Left colon (tissue), 2 donors: ENCODE measurements around the gene ALDH1A1. TPM values are rescaled to one million over a fixed set of nuclear protein-coding genes. Genes with fewer than 3 reads are reported as not detected.

Experiments used
- ATAC-seq: fragments of 200-7000 bp; cut with Tn5 transposase; one replicate; pipeline ENCODE4 v1.9.1; 2020; ENCODE audit warnings: mild to moderate bottlenecking, moderate library complexity
- DNase-seq, 2 donors: peaks; one replicate each; pipeline ENCODE4 v3.0.0-alpha.2; 2020
- intact Hi-C, 2 donors: fragments of 100-400 bp; cut with DNase I in 1 of 2; cut with micrococcal nuclease in 1 of 2; formaldehyde crosslinking; loops; one replicate each; pipeline versions ENCODE4 v1.11.2 to v1.14.0; 2022; cut with DNase I, micrococcal nuclease
- total RNA-seq, 2 donors: library from RNA; stranded (reverse); fragmentation: NEBNext Ultra II Directional; extraction: Animal tissue kit (Norgen Biotek cat#: 25700); gene quantifications; one replicate each; pipeline ENCODE4 v1.2.1, GENCODE V29; 2021
- donor health status: DM: no; HTN: no; CAD: no.
- donor health status: DM: yes; HTN: yes; CAD: no.

The ALDH1A1 gene
- total RNA-seq, 2 donors from 2014 or later = 91.0 to 105 TPM

GRCh38 chr9:72925891-72926290 lies 27.0 kb downstream of the ALDH1A1 start:
- intact Hi-C loops = no loop called here
- no peak for DNase-seq
- no peak for ATAC-seq

DNA sequence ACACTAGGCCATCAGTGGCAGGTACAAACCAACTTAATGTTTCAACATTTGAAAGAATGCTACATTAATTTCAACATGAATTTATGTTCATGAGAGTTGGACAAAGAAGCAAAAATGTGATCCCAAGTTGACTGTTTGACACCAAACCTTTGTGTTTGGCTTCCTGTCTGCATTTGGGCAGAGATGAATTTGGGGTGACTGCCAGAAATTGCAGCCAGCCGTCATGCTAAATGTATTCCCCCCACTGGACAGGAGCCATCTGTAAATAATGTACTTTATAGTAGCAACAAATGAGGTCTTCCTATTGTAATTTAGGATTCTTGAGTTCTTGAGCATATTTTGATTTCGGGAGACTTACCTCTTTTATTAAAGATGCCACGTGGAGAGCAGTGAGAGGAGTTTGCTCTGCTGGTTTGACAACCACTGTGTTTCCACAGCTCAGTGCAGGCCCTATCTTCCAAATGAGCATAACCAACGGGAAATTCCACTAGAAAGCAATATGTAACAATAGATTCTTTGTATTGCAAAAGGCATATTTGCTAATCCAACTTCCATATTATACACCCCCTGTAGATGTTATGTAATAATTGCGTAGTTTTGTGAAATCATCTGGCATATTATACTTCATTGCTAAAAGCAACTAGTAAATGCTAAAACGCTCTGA lies 27.6 kb downstream of the ALDH1A1 start:
- intact Hi-C loops = no loop called here
- ATAC-seq = peak; percentile 36

DNA sequence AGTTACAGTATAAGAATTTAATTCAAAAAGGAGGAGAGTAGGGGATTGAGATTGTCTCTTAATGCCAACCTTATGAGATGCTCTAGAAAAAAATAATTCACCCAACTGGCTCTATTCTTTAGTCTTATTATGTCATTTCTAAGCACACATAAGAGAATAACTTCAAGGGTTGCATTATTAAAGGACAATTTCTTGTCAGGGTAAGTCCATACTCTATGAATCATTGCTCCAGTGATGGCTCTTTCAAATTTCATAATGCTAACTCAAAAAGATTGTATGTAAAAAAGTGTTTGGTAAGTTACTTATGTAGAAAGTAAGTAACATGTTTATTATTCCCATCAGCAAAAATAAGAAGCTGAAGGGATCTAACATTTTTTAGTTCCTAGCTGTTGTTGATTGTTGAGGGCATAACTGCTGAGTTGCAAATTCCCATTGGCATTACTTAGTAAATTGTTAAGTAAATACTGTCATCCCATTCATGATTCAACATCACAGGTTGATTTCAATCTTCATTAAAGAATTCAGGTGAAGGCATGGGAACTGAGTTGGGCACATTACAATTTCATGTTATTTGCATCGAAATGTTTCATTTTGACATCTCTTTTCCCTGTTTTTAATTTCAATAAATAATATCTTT lies 28.6 kb downstream of the ALDH1A1 start:
- DNase-seq (no peak), ATAC-seq (no peak)
- intact Hi-C loops = no loop called here

More for the DNA sequence above, 27.6 kb downstream of the ALDH1A1 start:
- no peak for DNase-seq

GRCh38 chr9:72923077-72923476 lies 29.8 kb downstream of the ALDH1A1 start:
- intact Hi-C loops = no loop called here
- DNase-seq (no peak), ATAC-seq (no peak)

DNA sequence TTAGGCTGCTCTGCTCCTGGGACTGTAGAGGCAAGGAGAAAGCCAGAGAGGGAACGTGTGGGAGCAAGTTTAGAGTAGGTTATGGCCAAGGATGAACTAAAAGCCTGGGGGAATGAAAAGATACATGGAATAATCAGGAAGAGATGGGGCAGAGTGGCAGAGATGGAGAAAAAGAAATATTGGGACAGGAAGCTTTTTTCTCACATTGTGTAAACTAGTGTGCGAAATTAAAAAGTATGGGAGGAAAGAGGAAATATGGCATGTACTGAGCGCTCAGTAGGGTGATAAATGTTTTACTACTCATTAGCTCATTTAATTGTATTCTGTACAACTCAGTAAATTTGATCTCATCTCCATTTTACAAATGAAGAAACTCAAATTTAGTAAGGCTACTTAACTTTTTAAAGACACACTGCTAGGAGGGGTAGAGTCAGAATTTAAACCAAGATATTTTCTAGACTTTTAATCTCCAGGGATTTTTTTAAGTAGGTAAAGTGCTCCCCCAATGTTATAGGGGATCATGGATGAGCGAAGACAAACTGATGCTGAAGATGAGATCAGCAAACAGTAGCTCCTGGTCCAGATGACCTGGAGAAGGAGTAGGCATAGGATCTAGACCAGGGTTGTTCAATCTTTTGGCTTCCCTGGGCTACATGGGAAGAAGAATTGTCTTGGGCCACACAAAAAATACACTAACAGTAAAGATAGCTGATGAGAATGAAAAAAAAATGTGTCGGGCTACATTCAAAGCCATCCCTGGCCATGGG lies 30.8 kb downstream of the ALDH1A1 start:
- no peak for DNase-seq
- intact Hi-C loops = no loop called here

DNA sequence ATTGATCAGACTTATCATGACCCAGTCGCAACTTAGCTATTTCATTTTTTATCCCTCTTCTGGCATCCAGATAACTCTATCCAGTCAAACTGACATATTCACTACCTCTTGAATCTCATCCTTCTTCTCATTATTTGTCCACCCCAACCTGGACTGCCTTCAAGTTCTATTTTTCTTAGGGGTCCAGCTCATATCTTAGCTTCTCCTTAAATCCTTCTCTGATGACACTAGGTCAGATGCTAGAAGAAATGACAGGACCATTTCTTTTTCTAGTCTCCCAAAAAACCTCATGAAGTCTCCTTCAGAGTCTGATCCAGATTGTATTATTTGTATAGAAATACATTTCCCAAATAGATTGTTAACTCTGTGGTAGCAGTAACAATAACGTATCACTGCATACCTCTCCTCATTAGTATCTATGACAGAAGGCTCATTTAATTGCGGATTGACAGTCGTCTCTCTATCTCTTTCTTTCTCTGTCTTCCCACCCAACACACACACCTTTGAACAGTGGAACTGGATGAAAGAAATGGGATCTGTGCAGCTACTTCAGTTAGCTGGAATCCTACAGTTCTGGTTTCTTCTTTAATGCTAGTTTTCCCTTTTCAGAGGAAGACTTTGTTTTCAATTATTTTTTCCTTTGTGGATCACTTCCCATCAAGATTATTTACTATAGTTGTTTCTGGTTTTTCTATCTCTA lies 33.5 kb downstream of the ALDH1A1 start:
- ATAC-seq = no peak
- DNase-seq = no peak

More for the DNA sequence above, 30.8 kb downstream of the ALDH1A1 start:
- no peak for ATAC-seq

DNA sequence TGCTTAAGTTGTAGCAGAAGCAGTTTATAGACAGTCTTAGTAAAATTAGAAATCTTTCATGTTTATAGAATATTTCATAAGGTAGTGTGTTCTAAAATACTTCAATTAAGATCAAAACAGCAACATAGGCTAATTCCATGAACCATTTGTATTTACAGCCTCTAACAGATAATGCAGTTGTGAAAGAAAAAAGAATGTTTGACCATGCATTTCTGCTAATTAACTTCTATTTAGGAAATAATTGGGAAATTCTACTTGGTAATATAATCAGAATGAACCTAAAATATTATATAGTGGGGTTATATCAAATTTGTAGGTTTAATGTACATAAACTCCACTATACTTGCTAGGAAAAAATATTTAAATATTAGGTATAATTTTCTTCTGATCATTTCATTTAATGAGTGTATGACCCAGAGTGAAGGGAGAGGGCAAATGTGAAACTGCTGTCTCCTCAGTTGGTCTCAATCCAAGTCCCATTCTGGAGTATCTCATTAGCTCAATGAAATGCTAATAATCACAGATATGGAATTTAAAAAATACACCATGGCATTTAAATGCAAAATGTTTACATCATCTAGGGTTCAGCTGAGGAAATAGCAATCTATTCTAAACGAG lies 34.9 kb downstream of the ALDH1A1 start:
- intact Hi-C loops = no loop called here
- DNase-seq (no peak), ATAC-seq (no peak)

More for the DNA sequence above, 33.5 kb downstream of the ALDH1A1 start:
- intact Hi-C loops = no loop called here

GRCh38 chr9:72915659-72916058 lies 37.2 kb downstream of the ALDH1A1 start:
- intact Hi-C loops = no loop called here
- no peak for ATAC-seq
- DNase-seq = no peak

DNA sequence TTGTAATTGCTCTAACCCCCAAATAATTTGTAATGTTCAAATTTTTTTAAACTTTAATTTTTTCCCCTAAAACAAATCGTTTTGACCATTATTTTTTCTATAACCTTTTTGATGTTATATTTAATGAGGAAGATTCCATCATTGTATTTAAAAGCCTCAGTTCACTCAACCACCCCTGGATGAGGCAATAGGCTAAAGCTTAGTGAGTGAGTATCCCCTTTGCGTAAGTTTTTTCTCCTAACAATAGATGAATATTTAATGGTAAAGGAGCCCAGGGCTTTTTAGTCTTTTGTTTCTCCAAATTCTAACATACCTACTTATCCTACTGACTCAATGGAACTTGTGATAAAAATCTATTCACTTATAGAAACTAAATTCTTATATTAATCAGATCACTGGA lies 38.1 kb downstream of the ALDH1A1 start:
- DNase-seq (no peak), ATAC-seq (no peak)
- intact Hi-C loops = no loop called here

- ATAC-seq (no peak), DNase-seq (no peak)
- intact Hi-C loops = no loop called here
Measured at GRCh38 chr9:72913382-72914009, 39.4 kb downstream of the ALDH1A1 start.

- DNase-seq = no peak
- ATAC-seq = no peak
- intact Hi-C loops = no loop called here
Measured at GRCh38 chr9:72912476-72913381, 40.1 kb downstream of the ALDH1A1 start.

GRCh38 chr9:72911816-72912215 lies 41.0 kb downstream of the ALDH1A1 start:
- DNase-seq = no peak
- intact Hi-C loops = no loop called here
- no peak for ATAC-seq

- DNase-seq (no peak), ATAC-seq (no peak)
- intact Hi-C loops = no loop called here
Measured at GRCh38 chr9:72911247-72911775, 41.5 kb downstream of the ALDH1A1 start.

- intact Hi-C loops = no loop called here
- DNase-seq (no peak), ATAC-seq (peak; percentile 85)
Measured at GRCh38 chr9:72909428-72909827, 43.4 kb downstream of the ALDH1A1 start.

GRCh38 chr9:72907421-72907820 lies 45.4 kb downstream of the ALDH1A1 start:
- ATAC-seq (no peak), DNase-seq (no peak)
- intact Hi-C loops = no loop called here

- intact Hi-C loops = no loop called here
- DNase-seq = no peak
- no peak for ATAC-seq
Measured at GRCh38 chr9:72906810-72907209, 46.0 kb downstream of the ALDH1A1 start.
